ENCODE measurements around the gene ASCL5.

DNA sequence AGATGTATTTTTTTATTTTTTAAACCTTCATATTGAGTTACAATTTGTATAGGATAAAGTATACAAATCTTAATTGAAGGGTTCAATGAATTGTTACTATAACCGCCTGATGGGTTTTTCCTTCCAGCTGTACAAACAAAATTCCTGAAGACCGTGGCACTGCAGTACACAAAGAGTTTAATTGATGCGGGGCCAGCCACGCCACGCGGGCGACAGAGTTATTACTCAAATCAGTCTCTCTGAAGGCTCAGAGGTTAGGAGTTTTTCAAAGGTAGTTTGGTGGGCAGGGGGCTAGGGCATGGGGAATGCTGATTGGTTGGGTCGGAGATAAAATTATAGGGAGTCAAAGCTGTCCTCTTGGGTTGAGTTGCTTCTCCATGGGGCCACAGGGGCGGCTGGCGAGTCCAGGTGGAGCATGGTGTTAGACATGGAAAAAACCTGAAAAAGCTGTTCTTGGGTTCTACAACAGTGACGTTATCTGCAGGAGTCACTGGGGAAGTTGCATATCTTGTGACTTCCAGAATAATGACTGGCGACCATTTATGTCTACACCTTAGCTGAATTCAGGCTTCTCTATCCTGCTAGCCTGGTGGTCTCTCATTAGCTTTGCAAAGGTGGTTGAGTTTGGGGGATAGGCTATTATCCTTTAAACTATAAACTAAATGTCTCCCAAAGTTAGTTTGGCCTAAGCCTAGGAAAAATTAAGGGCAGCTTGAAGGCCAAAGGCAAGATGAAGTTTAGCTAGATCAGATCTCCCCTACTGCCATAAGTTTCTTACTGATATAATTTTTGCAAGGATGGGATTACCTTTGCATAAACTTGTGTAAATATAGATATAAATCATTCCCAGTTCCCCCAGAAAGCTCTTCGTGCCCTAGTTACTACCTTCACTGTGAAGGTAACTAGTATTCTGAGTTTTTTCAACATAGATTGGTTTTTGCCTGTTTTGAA, 40.3 kb upstream of the ASCL5 start:
- TF ChIP-seq, protein P1, sequence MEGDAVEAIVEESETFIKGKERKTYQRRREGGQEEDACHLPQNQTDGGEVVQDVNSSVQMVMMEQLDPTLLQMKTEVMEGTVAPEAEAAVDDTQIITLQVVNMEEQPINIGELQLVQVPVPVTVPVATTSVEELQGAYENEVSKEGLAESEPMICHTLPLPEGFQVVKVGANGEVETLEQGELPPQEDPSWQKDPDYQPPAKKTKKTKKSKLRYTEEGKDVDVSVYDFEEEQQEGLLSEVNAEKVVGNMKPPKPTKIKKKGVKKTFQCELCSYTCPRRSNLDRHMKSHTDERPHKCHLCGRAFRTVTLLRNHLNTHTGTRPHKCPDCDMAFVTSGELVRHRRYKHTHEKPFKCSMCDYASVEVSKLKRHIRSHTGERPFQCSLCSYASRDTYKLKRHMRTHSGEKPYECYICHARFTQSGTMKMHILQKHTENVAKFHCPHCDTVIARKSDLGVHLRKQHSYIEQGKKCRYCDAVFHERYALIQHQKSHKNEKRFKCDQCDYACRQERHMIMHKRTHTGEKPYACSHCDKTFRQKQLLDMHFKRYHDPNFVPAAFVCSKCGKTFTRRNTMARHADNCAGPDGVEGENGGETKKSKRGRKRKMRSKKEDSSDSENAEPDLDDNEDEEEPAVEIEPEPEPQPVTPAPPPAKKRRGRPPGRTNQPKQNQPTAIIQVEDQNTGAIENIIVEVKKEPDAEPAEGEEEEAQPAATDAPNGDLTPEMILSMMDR (IDR thresholded peaks at IDR 0.05 in 2 of 3, conservative IDR thresholded peaks at IDR 0.05 in 1 of 3; ENCODE audit: control insufficient read depth in 2 of 3, extremely low read depth in 1 of 3, insufficient read depth in 1 of 3, low read depth in 3 of 3, low read length in 3 of 3): no peak
- no peak for TF ChIP-seq ATF3 (IDR thresholded peaks at IDR 0.05; ENCODE audit: borderline replicate concordance, extremely low read depth, low read depth, low read length)
- TF ChIP-seq SREBF2 (IDR thresholded peaks at IDR 0.05; ENCODE audit: low read length): no peak
- no peak for TF ChIP-seq SMC3 (IDR thresholded peaks at IDR 0.05; ENCODE audit: borderline replicate concordance, low read length)
- no peak for TF ChIP-seq RFX5 (IDR thresholded peaks at IDR 0.05; ENCODE audit: low read depth, low read length)
- TF ChIP-seq EP300 (IDR thresholded peaks at IDR 0.05; ENCODE audit: borderline replicate concordance in 1 of 2, control insufficient read depth in 1 of 2, low read depth in 2 of 2, low read length in 2 of 2): no peak
- TF ChIP-seq, protein P2, sequence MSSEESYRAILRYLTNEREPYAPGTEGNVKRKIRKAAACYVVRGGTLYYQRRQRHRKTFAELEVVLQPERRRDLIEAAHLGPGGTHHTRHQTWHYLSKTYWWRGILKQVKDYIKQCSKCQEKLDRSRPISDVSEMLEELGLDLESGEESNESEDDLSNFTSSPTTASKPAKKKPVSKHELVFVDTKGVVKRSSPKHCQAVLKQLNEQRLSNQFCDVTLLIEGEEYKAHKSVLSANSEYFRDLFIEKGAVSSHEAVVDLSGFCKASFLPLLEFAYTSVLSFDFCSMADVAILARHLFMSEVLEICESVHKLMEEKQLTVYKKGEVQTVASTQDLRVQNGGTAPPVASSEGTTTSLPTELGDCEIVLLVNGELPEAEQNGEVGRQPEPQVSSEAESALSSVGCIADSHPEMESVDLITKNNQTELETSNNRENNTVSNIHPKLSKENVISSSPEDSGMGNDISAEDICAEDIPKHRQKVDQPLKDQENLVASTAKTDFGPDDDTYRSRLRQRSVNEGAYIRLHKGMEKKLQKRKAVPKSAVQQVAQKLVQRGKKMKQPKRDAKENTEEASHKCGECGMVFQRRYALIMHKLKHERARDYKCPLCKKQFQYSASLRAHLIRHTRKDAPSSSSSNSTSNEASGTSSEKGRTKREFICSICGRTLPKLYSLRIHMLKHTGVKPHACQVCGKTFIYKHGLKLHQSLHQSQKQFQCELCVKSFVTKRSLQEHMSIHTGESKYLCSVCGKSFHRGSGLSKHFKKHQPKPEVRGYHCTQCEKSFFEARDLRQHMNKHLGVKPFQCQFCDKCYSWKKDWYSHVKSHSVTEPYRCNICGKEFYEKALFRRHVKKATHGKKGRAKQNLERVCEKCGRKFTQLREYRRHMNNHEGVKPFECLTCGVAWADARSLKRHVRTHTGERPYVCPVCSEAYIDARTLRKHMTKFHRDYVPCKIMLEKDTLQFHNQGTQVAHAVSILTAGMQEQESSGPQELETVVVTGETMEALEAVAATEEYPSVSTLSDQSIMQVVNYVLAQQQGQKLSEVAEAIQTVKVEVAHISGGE (CRISPR knock-in tag; IDR thresholded peaks at IDR 0.05): no peak
- TF ChIP-seq, protein P3, sequence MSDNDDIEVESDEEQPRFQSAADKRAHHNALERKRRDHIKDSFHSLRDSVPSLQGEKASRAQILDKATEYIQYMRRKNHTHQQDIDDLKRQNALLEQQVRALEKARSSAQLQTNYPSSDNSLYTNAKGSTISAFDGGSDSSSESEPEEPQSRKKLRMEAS (IDR thresholded peaks at IDR 0.05; ENCODE audit: low read depth, low read length): no peak
